Endothelial cell of umbilical vein (primary cell): ENCODE data around the gene UGT1A3. TPM values are rescaled to one million over a fixed set of nuclear protein-coding genes. Genes with fewer than 3 reads are reported as not detected.

ENCODE experiments used
- BruUV-seq: library from RNA; stranded (reverse); fragments of 400-500 nt; replicated peaks from 2 replicates; lab custom pipeline; 2021; lab: Mats Ljungman, UMichigan
- CTCF ChIA-PET: fragments of 300-600, 350-600 bp; sonication (Branson Sonifier 250); formaldehyde crosslinking; loops from one replicate; lab custom pipeline; 2021; ENCODE audit warnings: antibody characterized with exemption, inconsistent platforms; lab: Charles Lee
- POLR2A ChIA-PET: fragments of 300-600, 350-600 bp; sonication (Branson Sonifier 250); formaldehyde crosslinking; loops from one replicate; lab custom pipeline; 2021; ENCODE audit warnings: antibody characterized with exemption, inconsistent platforms; lab: Charles Lee
- DNase-seq: peaks from one replicate; pipeline ENCODE4 v3.0.0-alpha.2; 2011; ENCODE audit warnings: low read depth, low spot score
- FAIRE-seq: peaks from 2 replicates; lab custom pipeline; 2011; peaks lifted over from hg19 to GRCh38; lab: Jason Lieb, UNC
- H2AFZ ChIP-seq: 2 replicates; pipeline ENCODE4 v1.6.0; 2012; ENCODE audit warnings: low read depth, low read length, control low read depth, inconsistent platforms
- H3K27ac ChIP-seq: 2 replicates; pipeline ENCODE4 v1.5.1; 2011; ENCODE audit warnings: low read depth, mild to moderate bottlenecking, control low read depth, low read length, moderate library complexity; ENCODE audit not compliant: insufficient read depth
- H3K27me3 ChIP-seq, 2 experiments: 2 replicates each; pipeline versions ENCODE4 v1.6.0 to v1.6.1; 2011; ENCODE audit warnings: low read length in 2 of 2, mixed read lengths in 1 of 2; ENCODE audit not compliant: control insufficient read depth in 2 of 2, insufficient read depth in 2 of 2
- H3K36me3 ChIP-seq, 2 experiments: 2 replicates in 1 of 2; 3 replicates in 1 of 2; pipeline ENCODE4 v1.5.1; 2011; ENCODE audit warnings: low read length in 2 of 2, mild to moderate bottlenecking in 1 of 2, moderate library complexity in 1 of 2; ENCODE audit not compliant: control insufficient read depth in 2 of 2, insufficient read depth in 2 of 2; ENCODE audit errors: extremely low read depth in 1 of 2
- H3K4me1 ChIP-seq: 3 replicates; pipeline ENCODE4 v1.5.1; 2011; ENCODE audit warnings: mild to moderate bottlenecking, low read length; ENCODE audit not compliant: control insufficient read depth, insufficient read depth; ENCODE audit errors: extremely low read depth
- H3K4me2 ChIP-seq: 2 replicates; pipeline ENCODE4 v1.6.1; 2011; ENCODE audit warnings: low read length, control low read depth, mixed read lengths; ENCODE audit not compliant: insufficient read depth
- H3K4me3 ChIP-seq, 3 experiments: fragments of 200-600 bp in 1 of 3; sonication (generic), shearing (Covaris generic) in 1 of 3; replicated peaks in 1 of 3; 2 replicates each; pipeline ENCODE4 v1.5.1; 2011 to 2016; ENCODE audit warnings: control low read depth in 3 of 3, low read length in 3 of 3, mild to moderate bottlenecking in 2 of 3, inconsistent platforms in 1 of 3, low read depth in 1 of 3, moderate library complexity in 1 of 3; ENCODE audit not compliant: insufficient read depth in 1 of 3
- H3K79me2 ChIP-seq: 2 replicates; pipeline ENCODE4 v1.6.0; 2012; ENCODE audit warnings: low read length, inconsistent platforms; ENCODE audit not compliant: control insufficient read depth, insufficient read depth
- H3K9ac ChIP-seq: replicated peaks from 2 replicates; pipeline ENCODE3; 2011; ENCODE audit warnings: low read length, control low read depth; ENCODE audit not compliant: insufficient read depth; ENCODE audit errors: extremely low read depth
- H3K9me1 ChIP-seq: replicated peaks from 3 replicates; pipeline ENCODE4 v1.6.0; 2011; ENCODE audit warnings: mild to moderate bottlenecking, low read length; ENCODE audit not compliant: control insufficient read depth, insufficient read depth; ENCODE audit errors: extremely low read depth
- H3K9me3 ChIP-seq: replicated peaks from 2 replicates; pipeline ENCODE4 v1.5.1; 2012; ENCODE audit warnings: low read length, inconsistent platforms; ENCODE audit not compliant: control insufficient read depth, insufficient read depth
- H4K20me1 ChIP-seq: replicated peaks from 2 replicates; pipeline ENCODE3; 2011; ENCODE audit warnings: mild to moderate bottlenecking, low read length; ENCODE audit not compliant: control insufficient read depth, insufficient read depth; ENCODE audit errors: extremely low read depth
- CTCF ChIP-seq, 2 donors: IDR thresholded peaks; 1 replicate in 1 of 2; 2 replicates in 1 of 2; pipeline ENCODE4 v1.5.1; 2011; ENCODE audit warnings: low read length in 2 of 2, mild to moderate bottlenecking in 2 of 2, moderate library complexity in 2 of 2, control low read depth in 1 of 2, inconsistent platforms in 1 of 2, low read depth in 1 of 2; ENCODE audit not compliant: insufficient read depth in 1 of 2; ENCODE audit errors: extremely low read depth in 1 of 2
- EZH2 ChIP-seq: IDR thresholded peaks from 2 replicates; pipeline ENCODE4 v1.6.1; 2012; ENCODE audit warnings: borderline replicate concordance, low read depth, mild to moderate bottlenecking, moderate library complexity, low read length, inconsistent platforms; ENCODE audit not compliant: severe bottlenecking
- FOS ChIP-seq: IDR thresholded peaks from 2 replicates; pipeline ENCODE4 v1.6.1; 2011; ENCODE audit warnings: mild to moderate bottlenecking, low read length, moderate library complexity, borderline replicate concordance; ENCODE audit not compliant: insufficient read depth
- GATA2 ChIP-seq: IDR thresholded peaks from 2 replicates; pipeline ENCODE4 v1.7.0; 2011; ENCODE audit warnings: low read depth, mild to moderate bottlenecking, moderate library complexity, mixed read lengths, low read length; ENCODE audit not compliant: insufficient read length, insufficient read depth
- JUN ChIP-seq: IDR thresholded peaks from 2 replicates; pipeline ENCODE4 v1.6.1; 2011; ENCODE audit warnings: borderline replicate concordance, low read depth; ENCODE audit not compliant: insufficient read length, insufficient read depth
- MAX ChIP-seq: IDR thresholded peaks from 2 replicates; pipeline ENCODE4 v1.6.1; 2011; ENCODE audit not compliant: insufficient read depth, insufficient read length
- MYC ChIP-seq: IDR thresholded peaks from one replicate; pipeline ENCODE4 v1.6.1; 2011; ENCODE audit warnings: mild to moderate bottlenecking, low read depth, low read length
- POLR2A ChIP-seq: IDR thresholded peaks from 2 replicates; pipeline ENCODE4 v1.6.1; 2012; ENCODE audit warnings: low read depth, mild to moderate bottlenecking, control low read depth, low read length
- POLR2AphosphoS5 ChIP-seq: IDR thresholded peaks from 2 replicates; pipeline ENCODE4 v1.6.1; 2012; ENCODE audit warnings: low read depth, mild to moderate bottlenecking, control low read depth, low read length, moderate library complexity; ENCODE audit not compliant: insufficient read depth
- dilution Hi-C: fragments of 300-500 bp; cut with MboI; formaldehyde crosslinking; loops from one replicate; pipeline ENCODE4 v1.15.0; 2019; ENCODE audit warnings: low sequenced_read_pairs; ENCODE audit not compliant: extremely low pct_ligation_motif_present
- intact Hi-C: fragments of 100-400 bp; cut with micrococcal nuclease; formaldehyde crosslinking; loops from one replicate; pipeline ENCODE4 v1.10.0; 2022
- polyA plus RNA-seq, 4 experiments: library from polyadenylated mRNA; depleted of rRNA in 3 of 4; stranded (reverse) in 3 of 4; unstranded in 1 of 4; fragments of >200 nt; gene quantifications; 2 replicates each; pipeline versions ENCODE4 v1.2.1 to v1.2.3, GENCODE V29; 2011 to 2012; ENCODE audit warnings: missing spikeins in 1 of 4
- total RNA-seq: library from RNA; stranded (reverse); gene quantifications from 2 replicates; pipeline ENCODE4 v1.2.3, GENCODE V29; 2021

The UGT1A3 gene
- total and polyA plus RNA-seq, 2 donors (not counting 3 experiments of a cell fraction or from before 2014, with no cell fraction given): not detected

GRCh38 chr2:233684640-233685039 is 44.2 kb upstream of the UGT1A3 start:
- H3K36me3 ChIP-seq: no peaks in the 10 kb centered on the region
- no peaks in the 10 kb centered on the region for H3K9me3 ChIP-seq
- no peaks in the 10 kb centered on the region for H3K9me1 ChIP-seq
- H4K20me1 ChIP-seq: no peaks in the 10 kb centered on the region
- ChIA-PET CTCF (no interaction called here), POLR2A (no interaction called here)
- intact Hi-C loops: no loop called here
- H2AFZ ChIP-seq: no peak overlapping the region
- peaks cover 8% of the 10 kb centered on the region for H3K4me1 ChIP-seq
- no peak for DNase-seq
- H3K4me2 ChIP-seq: no peak overlapping the region
- H3K4me3 ChIP-seq: no peak overlapping the region
- FAIRE-seq: no peak
- H3K27ac ChIP-seq: no peak overlapping the region
- no TSS peak for BruUV-seq
- no peak for TF ChIP-seq MAX
- no peak for TF ChIP-seq CTCF (IDR thresholded peaks at IDR 0.05; ENCODE audit: extremely low read depth in 1 of 2, insufficient read depth in 1 of 2, low read depth in 1 of 2, low read length in 2 of 2)
- TF ChIP-seq EZH2: no peak
- TF ChIP-seq MYC: no peak
- no peak for TF ChIP-seq POLR2AphosphoS5
- TF ChIP-seq FOS: no peak
- no peak for TF ChIP-seq JUN
- TF ChIP-seq POLR2A: no peak
- TF ChIP-seq GATA2: no peak
- no peaks in the 10 kb centered on the region for H3K27me3 ChIP-seq
- H3K79me2 ChIP-seq: no peaks in the 10 kb centered on the region
- dilution Hi-C loops: no loop called here
- H3K9ac ChIP-seq: no peak overlapping the region
